GM12864 (cell line): ENCODE data around the gene EID2.

Experiments used
- DNase-seq: peaks from one replicate; pipeline ENCODE4 v3.0.0-alpha.2; 2011; ENCODE audit warnings: low read depth
- H3K4me3 ChIP-seq: 2 replicates; pipeline ENCODE4 v1.5.1; 2011; ENCODE audit warnings: mild to moderate bottlenecking, low read depth, low read length, control low read depth
- TF ChIP-seq, protein P1 (sequence below): IDR thresholded peaks from 2 replicates; pipeline ENCODE4 v1.5.1; 2011; ENCODE audit warnings: low read depth, mild to moderate bottlenecking, moderate library complexity, low read length, control low read depth, inconsistent platforms; ENCODE audit errors: missing control alignments

EID2 gene

DNA sequence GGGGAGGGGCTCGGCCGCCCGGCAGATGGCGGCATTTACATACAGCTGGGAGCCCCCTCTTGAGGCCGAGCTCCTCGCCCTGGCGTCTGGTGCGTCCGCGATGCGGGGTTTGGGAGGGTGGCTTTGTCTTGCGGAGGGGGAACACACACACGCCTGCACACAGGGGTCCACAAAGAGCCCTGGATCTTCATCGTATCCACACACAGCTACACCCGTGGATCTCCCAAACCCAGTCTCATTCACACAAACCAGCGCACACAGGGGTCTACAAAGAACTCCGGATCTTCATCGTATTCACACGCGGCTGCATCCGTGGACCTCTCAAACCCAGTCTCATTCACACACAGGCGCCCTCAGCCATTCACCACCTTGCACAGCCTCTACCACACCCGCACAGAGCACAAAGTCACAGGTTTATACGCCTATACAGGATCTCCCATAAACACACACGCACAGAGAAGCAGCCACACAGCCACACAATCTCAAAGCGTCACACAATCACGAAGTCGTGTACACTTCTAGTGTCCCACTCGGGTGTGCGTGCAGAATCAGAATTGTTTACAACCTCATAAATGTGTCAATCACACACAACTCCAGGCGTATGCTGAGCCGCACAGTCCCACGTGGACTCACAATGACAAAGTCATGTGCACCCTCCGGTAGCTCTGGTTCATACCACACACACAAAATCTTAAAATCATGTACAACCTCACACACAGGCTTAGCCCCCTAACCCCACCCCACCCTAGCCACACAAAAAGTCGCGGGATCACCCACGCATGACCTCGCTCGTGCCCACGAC, 41.8 kb downstream of the EID2 start:
- no peak overlapping the region for H3K4me3 ChIP-seq
- no peak for DNase-seq
- TF ChIP-seq, protein P1, sequence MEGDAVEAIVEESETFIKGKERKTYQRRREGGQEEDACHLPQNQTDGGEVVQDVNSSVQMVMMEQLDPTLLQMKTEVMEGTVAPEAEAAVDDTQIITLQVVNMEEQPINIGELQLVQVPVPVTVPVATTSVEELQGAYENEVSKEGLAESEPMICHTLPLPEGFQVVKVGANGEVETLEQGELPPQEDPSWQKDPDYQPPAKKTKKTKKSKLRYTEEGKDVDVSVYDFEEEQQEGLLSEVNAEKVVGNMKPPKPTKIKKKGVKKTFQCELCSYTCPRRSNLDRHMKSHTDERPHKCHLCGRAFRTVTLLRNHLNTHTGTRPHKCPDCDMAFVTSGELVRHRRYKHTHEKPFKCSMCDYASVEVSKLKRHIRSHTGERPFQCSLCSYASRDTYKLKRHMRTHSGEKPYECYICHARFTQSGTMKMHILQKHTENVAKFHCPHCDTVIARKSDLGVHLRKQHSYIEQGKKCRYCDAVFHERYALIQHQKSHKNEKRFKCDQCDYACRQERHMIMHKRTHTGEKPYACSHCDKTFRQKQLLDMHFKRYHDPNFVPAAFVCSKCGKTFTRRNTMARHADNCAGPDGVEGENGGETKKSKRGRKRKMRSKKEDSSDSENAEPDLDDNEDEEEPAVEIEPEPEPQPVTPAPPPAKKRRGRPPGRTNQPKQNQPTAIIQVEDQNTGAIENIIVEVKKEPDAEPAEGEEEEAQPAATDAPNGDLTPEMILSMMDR: no peak

DNA sequence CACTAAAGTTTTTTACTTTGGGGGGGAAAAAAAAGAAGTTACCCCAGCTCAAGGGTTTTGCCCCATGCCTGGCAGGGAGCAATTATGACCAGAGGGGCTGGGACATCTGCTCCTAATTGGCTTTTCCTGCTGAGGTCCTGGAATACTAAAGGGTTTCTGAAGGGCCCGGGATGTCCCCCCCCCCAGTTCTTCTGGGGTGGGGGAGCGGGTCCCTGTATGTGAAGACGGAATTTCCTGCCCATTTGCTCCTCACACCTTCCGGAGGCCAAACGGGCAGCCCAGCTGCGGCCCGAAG, 42.3 kb downstream of the EID2 start:
- no peak overlapping the region for H3K4me3 ChIP-seq
- TF ChIP-seq, protein P1: peak; percentile 31
- DNase-seq: no peak

DNA sequence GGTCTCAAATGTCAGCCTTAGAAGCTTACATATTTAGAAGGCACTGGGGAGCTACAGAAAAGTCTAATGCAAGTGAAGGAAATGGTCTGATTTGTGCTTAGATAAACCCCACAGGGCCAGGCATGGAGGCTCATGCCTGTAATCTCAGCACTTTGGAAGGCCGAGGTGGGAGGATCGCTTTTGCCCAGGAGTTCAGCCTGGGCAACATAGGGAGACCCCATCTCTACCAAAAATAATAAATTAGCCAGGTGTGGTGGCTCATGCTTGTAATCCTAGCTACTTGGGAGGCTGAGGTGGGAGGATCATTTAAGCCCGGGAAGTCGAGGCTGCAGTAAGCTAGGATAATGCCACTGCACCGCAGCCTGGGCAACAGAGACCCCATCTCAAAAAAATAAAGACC, 43.9 kb downstream of the EID2 start:
- TF ChIP-seq, protein P1: no peak
- H3K4me3 ChIP-seq: no peak overlapping the region
- no peak for DNase-seq

DNA sequence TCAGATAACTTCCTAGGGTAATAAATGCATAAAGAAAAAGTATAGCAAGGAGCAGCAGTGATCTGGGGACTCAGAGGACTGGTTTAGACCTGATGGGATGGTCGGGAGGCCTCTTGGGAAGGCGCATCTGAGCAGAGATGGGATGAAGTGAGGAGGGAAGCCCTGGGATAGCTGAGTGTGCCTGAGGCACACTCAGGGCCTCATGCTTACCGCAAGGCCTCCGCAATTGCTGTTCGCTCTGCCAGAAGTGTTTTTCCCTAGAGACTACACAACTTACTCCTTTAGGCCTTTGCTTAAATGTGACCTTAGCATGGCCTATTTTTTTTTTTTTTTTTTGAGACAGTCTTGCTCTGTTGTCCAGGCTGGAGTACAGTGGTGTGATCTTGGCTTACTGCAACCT, 45.3 kb downstream of the EID2 start:
- no peak for DNase-seq
- H3K4me3 ChIP-seq: no peak overlapping the region
- TF ChIP-seq, protein P1: no peak

DNA sequence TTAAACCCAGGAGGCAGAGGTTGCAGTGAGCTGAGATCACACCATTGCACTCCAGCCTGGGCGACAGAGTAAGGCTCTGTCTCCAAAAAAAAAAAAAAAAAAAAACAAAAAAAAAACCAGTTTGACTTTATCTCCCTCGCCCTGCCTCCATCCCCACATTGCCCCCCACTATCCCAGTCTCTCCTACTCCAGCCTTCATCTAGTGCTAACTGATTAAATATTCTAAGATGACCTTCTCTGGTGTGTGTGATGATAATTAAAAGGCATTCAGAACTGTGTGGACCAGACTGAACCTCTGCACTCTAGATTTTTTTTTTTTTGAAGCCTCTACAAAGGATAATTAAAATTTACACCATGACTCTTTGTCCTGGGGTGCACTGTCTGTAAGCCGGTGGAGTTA, 47.2 kb downstream of the EID2 start:
- DNase-seq: no peak
- no peak overlapping the region for H3K4me3 ChIP-seq
- TF ChIP-seq, protein P1: no peak

DNA sequence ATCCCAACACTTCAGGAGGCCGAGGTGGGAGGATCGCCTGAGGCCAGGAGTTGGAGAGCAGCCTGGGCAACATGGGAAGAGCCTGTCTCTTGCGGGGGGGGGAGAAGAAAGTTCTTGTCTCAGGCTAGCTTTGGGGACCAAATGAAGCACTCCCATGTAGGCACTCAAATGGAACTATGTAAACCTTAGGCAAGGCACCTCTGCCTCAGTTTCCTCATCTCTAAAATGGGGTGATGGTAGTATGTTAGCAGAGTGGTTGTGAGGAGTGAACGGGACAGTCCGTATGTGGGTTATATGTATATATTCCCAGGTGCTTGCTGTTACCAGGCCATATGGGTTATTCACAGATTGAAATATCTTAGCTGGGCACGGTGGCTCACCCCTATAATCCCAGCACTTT, 47.7 kb downstream of the EID2 start:
- TF ChIP-seq, protein P1: no peak
- DNase-seq: no peak
- H3K4me3 ChIP-seq: no peak overlapping the region

DNA sequence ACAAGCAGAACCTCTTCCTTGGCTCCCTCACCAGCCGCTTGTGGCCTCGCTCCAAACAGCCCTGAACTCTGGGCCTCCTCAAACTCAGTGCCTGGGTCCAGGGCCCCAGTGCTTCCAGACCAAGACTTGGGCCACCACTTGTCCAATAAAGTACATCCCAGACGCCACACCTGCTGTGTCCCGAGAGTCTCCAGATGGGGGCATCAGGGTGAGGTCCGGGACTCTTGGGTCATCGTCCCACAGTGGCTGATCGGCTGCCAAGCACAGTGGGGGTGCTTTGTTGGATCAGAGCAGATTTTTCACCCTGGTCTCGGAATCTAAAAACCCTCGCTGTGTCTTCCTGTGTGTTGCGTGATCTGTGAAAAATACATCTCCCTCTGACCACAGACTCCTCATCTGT, 50.2 kb downstream of the EID2 start:
- no peak overlapping the region for H3K4me3 ChIP-seq
- TF ChIP-seq, protein P1: no peak
- DNase-seq: no peak
